Astrocyte (in vitro differentiated cells and primary cell): ENCODE measurements around the gene CRYGN. TPM values are rescaled to one million over a fixed set of nuclear protein-coding genes. Genes with fewer than 3 reads are reported as not detected.
A peak's percentile ranks its signal among the peaks of the same experiment; 100 is the strongest.

ENCODE experiments used
- DNase-seq: peaks from one replicate; pipeline ENCODE4 v3.0.0-alpha.2; 2010; ENCODE audit warnings: low read depth
- FAIRE-seq: peaks from 2 replicates; lab custom pipeline; 2011; peaks lifted over from hg19 to GRCh38; lab: Jason Lieb, UNC
- H2AFZ ChIP-seq: 2 replicates; pipeline ENCODE4 v1.6.0; 2012; ENCODE audit warnings: low read depth, low read length, inconsistent platforms
- H3K27ac ChIP-seq: 2 replicates; pipeline ENCODE4 v1.5.1; 2011; ENCODE audit warnings: low read depth, low read length, inconsistent platforms
- H3K27me3 ChIP-seq: 2 replicates; pipeline ENCODE4 v1.6.0; 2011; ENCODE audit warnings: low read length, inconsistent platforms; ENCODE audit not compliant: insufficient read depth
- H3K36me3 ChIP-seq: 2 replicates; pipeline ENCODE4 v1.5.1; 2011; ENCODE audit warnings: low read length, inconsistent platforms; ENCODE audit not compliant: insufficient read depth
- H3K4me1 ChIP-seq: 2 replicates; pipeline ENCODE4 v1.5.1; 2011; ENCODE audit warnings: low read length, inconsistent platforms; ENCODE audit not compliant: insufficient read depth
- H3K4me2 ChIP-seq: 2 replicates; pipeline ENCODE4 v1.6.0; 2012; ENCODE audit warnings: low read length, inconsistent platforms
- H3K4me3 ChIP-seq: 2 replicates; pipeline ENCODE4 v1.5.1; 2011; ENCODE audit warnings: low read depth, mild to moderate bottlenecking, low read length, inconsistent platforms; ENCODE audit not compliant: insufficient read depth
- H3K79me2 ChIP-seq: 2 replicates; pipeline ENCODE4 v1.6.0; 2012; ENCODE audit warnings: mild to moderate bottlenecking, low read length, inconsistent platforms; ENCODE audit not compliant: insufficient read depth
- H3K9ac ChIP-seq: 2 replicates; pipeline ENCODE4 v1.6.0; 2012; ENCODE audit warnings: mild to moderate bottlenecking, low read length, inconsistent platforms
- H3K9me3 ChIP-seq: 2 replicates; pipeline ENCODE4 v1.5.1; 2012; ENCODE audit warnings: low read depth, mild to moderate bottlenecking, low read length, inconsistent platforms; ENCODE audit not compliant: insufficient read depth
- H4K20me1 ChIP-seq: 2 replicates; pipeline ENCODE4 v1.6.0; 2012; ENCODE audit warnings: low read length, inconsistent platforms; ENCODE audit not compliant: insufficient read depth
- H3K27ac Mint-ChIP-seq: one replicate; pipeline ENCODE4 v1.8.0; 2021; ENCODE audit warnings: mild to moderate bottlenecking, mixed read lengths; ENCODE audit not compliant: unreplicated experiment
- H3K27me3 Mint-ChIP-seq: one replicate; pipeline ENCODE4 v1.8.0; 2021; ENCODE audit warnings: low read depth, mixed read lengths; ENCODE audit not compliant: unreplicated experiment
- H3K36me3 Mint-ChIP-seq: one replicate; pipeline ENCODE4 v1.8.0; 2021; ENCODE audit warnings: low read depth, mixed read lengths; ENCODE audit not compliant: unreplicated experiment
- H3K4me1 Mint-ChIP-seq: one replicate; pipeline ENCODE4 v1.8.0; 2021; ENCODE audit warnings: low read depth, mixed read lengths; ENCODE audit not compliant: unreplicated experiment
- H3K4me3 Mint-ChIP-seq: one replicate; pipeline ENCODE4 v1.8.0; 2021; ENCODE audit warnings: mild to moderate bottlenecking, moderate library complexity, mixed read lengths; ENCODE audit not compliant: unreplicated experiment
- H3K9me3 Mint-ChIP-seq: one replicate; pipeline ENCODE4 v1.8.0; 2021; ENCODE audit warnings: mild to moderate bottlenecking, mixed read lengths; ENCODE audit not compliant: unreplicated experiment
- EZH2 ChIP-seq: IDR thresholded peaks from 2 replicates; pipeline ENCODE4 v1.6.1; 2012; ENCODE audit warnings: mild to moderate bottlenecking, low read length, inconsistent platforms; ENCODE audit not compliant: insufficient read depth
- total RNA-seq: library from RNA; stranded (reverse); gene quantifications from 2 replicates; pipeline ENCODE4 v1.2.1, GENCODE V29; 2021
- TF ChIP-seq, protein P1 (sequence below): IDR thresholded peaks from 2 replicates; pipeline ENCODE4 v1.5.1; 2011; ENCODE audit warnings: low read depth, mild to moderate bottlenecking, inconsistent platforms, low read length, moderate library complexity; ENCODE audit not compliant: insufficient read depth

Gene CRYGN
- total RNA-seq, 1 donor from 2014 or later, result not detected

DNA sequence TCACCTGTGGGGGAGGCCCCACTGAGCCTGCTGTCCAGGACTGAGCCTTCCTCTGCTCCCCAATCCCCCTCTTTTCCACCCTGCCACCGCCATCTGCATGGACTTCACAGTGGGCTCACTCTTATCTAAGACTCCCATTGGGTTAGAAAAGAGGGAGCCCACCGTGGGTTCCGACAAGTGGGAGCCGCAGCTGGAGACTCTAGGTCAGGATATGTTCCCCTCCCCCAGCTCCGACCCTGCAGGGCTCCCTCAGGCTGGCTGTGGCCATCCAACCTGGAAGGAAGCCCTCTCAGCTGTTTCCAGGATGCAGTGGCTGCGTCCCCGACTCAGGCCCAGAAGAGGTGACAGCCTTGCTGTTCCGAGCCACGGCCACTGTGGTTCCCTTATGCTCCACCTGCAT lies 34.9 kb downstream of the CRYGN start:
- no peak for FAIRE-seq
- peaks cover 58% of the 10 kb centered on the region for H3K27me3 Mint-ChIP-seq
- H3K27ac ChIP-seq, result no peak overlapping the region
- H3K9me3 ChIP-seq, result no peaks in the 10 kb centered on the region
- H2AFZ ChIP-seq, result no peak overlapping the region
- peaks cover 9% of the 10 kb centered on the region for H3K4me1 Mint-ChIP-seq
- peaks cover 2% of the 10 kb centered on the region for H3K9me3 Mint-ChIP-seq
- peaks cover 26% of the 10 kb centered on the region for H3K27me3 ChIP-seq
- DNase-seq, result no peak
- no peak overlapping the region for H3K9ac ChIP-seq
- H3K36me3 ChIP-seq, result no peaks in the 10 kb centered on the region
- no peak for TF ChIP-seq EZH2
- TF ChIP-seq, protein P1, sequence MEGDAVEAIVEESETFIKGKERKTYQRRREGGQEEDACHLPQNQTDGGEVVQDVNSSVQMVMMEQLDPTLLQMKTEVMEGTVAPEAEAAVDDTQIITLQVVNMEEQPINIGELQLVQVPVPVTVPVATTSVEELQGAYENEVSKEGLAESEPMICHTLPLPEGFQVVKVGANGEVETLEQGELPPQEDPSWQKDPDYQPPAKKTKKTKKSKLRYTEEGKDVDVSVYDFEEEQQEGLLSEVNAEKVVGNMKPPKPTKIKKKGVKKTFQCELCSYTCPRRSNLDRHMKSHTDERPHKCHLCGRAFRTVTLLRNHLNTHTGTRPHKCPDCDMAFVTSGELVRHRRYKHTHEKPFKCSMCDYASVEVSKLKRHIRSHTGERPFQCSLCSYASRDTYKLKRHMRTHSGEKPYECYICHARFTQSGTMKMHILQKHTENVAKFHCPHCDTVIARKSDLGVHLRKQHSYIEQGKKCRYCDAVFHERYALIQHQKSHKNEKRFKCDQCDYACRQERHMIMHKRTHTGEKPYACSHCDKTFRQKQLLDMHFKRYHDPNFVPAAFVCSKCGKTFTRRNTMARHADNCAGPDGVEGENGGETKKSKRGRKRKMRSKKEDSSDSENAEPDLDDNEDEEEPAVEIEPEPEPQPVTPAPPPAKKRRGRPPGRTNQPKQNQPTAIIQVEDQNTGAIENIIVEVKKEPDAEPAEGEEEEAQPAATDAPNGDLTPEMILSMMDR, result no peak
- H3K27ac Mint-ChIP-seq, result no peak overlapping the region
- peaks cover 4% of the 10 kb centered on the region for H3K36me3 Mint-ChIP-seq
- H3K4me1 ChIP-seq, result peaks cover 6% of the 10 kb centered on the region
- no peak overlapping the region for H3K4me2 ChIP-seq
- no peak overlapping the region for H3K4me3 ChIP-seq
- no peaks in the 10 kb centered on the region for H3K79me2 ChIP-seq
- no peak overlapping the region for H3K4me3 Mint-ChIP-seq
- no peaks in the 10 kb centered on the region for H4K20me1 ChIP-seq

DNA sequence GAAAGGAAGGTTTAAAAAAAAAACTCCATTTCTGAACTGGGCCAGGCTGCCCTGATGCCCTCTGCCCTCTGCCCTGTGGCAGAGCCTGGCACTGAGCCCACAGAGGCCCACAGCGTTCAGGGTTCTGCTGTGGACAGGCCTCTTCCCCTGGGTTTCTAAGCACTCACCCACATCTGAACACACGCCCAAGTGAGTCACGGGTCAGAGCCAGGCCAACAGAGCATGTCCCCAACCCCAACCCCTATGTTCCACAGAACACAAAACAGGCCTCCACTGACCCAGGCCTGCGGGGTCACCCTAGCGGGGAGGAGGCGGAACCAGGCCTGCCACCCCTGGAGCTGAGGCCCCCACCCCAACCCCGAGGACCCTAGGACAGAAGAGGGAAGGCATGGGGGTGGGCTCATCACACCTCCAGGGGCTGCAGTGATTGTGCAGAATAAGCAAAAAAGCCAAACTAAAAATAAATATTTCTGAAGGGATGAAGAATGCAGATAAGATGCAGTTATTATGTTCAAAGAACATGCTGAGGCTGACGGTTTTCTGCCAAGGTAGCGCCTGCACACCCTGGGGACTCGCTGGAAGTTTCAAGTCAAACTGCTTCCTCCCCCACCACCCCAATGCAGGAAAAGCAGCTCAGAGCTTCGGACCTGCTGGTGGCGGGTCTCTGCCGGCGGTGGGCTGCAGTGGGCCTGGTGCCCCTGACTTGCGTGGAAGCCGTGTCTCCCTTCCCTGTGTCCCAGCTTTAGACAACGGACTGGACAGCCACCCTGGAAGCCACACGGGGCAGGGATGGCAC lies 35.5 kb downstream of the CRYGN start:
- H3K27ac Mint-ChIP-seq, result peak overlapping the region; percentile 41
- Histone ChIP-seq H4K20me1 (no peaks in the 10 kb centered on the region), H3K9me3 (no peaks in the 10 kb centered on the region), H3K79me2 (no peaks in the 10 kb centered on the region), H3K4me3 (no peak overlapping the region), H3K9ac (no peak overlapping the region), H3K27ac (no peak overlapping the region), H3K4me2 (no peak overlapping the region), H3K27me3 (peaks cover 23% of the 10 kb centered on the region), H3K4me1 (peaks cover 2% of the 10 kb centered on the region), H2AFZ (no peak overlapping the region), H3K36me3 (no peaks in the 10 kb centered on the region)
- no peak for FAIRE-seq
- peaks cover 9% of the 10 kb centered on the region for H3K4me1 Mint-ChIP-seq
- DNase-seq, result peak; percentile 11
- peaks cover 4% of the 10 kb centered on the region for H3K36me3 Mint-ChIP-seq
- peaks cover 63% of the 10 kb centered on the region for H3K27me3 Mint-ChIP-seq
- no peak overlapping the region for H3K4me3 Mint-ChIP-seq
- H3K9me3 Mint-ChIP-seq, result peaks cover 2% of the 10 kb centered on the region
- TF ChIP-seq, protein P1, result no peak
- no peak for TF ChIP-seq EZH2

DNA sequence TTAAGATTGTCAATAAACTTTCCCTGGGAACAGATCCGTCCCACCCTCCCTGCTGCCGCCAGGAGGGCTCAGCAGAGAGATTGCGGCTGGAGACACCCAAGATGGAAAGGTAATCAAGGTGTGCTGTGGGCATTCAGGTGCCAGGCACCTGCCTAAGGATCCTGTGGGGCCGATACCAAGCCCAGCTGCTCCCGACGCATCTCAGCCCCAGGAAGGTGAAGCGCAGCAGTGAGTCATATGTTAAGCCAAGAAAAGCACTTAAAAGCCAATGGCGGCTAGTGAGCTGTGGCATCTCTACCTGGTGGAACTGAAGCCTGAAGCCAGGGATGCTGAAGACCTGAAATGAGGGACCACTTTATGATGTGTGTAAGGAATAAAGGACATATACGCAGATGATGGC lies 36.2 kb downstream of the CRYGN start:
- Histone ChIP-seq H3K79me2 (no peaks in the 10 kb centered on the region), H4K20me1 (no peaks in the 10 kb centered on the region), H3K4me1 (peaks cover 2% of the 10 kb centered on the region), H3K27ac (no peak overlapping the region), H3K9ac (no peak overlapping the region), H3K27me3 (peaks cover 19% of the 10 kb centered on the region), H3K4me3 (no peak overlapping the region), H3K36me3 (no peaks in the 10 kb centered on the region), H3K9me3 (no peaks in the 10 kb centered on the region), H3K4me2 (no peak overlapping the region), H2AFZ (no peak overlapping the region)
- no peak for FAIRE-seq
- no peak overlapping the region for H3K4me3 Mint-ChIP-seq
- H3K9me3 Mint-ChIP-seq, result peaks cover 2% of the 10 kb centered on the region
- H3K27ac Mint-ChIP-seq, result no peak overlapping the region
- no peak for DNase-seq
- no peak for TF ChIP-seq EZH2
- TF ChIP-seq, protein P1, result no peak
- peaks cover 2% of the 10 kb centered on the region for H3K36me3 Mint-ChIP-seq
- H3K27me3 Mint-ChIP-seq, result peaks cover 63% of the 10 kb centered on the region
- peaks cover 7% of the 10 kb centered on the region for H3K4me1 Mint-ChIP-seq
